ENCODE measurements around the gene ATXN7L1.

Gene ATXN7L1

DNA sequence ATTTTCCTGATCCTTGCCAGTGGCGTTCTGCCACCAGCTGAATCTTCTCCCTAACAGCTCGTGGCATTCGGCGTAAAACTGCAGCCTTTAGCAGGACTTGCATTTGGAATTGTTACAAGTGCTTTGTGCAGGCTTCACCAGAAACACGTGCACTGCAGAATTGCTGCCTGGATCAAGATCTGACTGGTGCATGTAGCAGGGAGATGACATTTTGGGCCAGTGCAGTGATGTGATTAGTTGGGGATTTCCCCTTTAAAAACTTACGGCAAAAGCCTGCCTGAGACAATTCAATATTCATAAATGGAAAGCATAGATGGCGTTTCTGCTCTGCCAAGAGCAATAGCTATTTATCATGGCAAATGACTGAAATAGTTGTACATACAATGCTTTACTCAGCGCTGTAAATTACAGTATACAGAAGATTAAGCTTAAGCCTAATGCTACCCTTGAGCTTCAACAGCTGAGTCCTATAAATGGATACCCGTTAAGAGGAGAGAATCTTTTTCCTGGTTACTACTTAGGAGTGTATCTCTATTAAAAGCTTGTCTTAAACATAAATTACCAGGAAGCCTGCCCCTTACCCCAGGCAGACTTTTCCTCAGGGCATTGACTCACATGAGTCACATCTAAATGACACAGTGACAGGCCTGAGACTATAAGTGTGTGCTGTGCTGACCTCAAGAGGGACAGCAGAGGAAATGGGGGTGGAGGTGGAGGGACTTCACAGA lies 106.3 kb downstream of the ATXN7L1 start:
- TF ChIP-seq REST (IDR thresholded peaks at IDR 0.05; ENCODE audit: low read depth) (no peak), ZBTB7A (IDR thresholded peaks at IDR 0.05; ENCODE audit: low read depth) (no peak), TAF1 (IDR thresholded peaks at IDR 0.05; ENCODE audit: low read depth) (no peak), EGR1 (IDR thresholded peaks at IDR 0.05) (no peak), YY1 (IDR thresholded peaks at IDR 0.05; ENCODE audit: low read depth) (no peak), CREB1 (IDR thresholded peaks at IDR 0.05; ENCODE audit: low read depth) (no peak), NFIC (IDR thresholded peaks at IDR 0.05) (no peak), CEBPB (IDR thresholded peaks at IDR 0.05) (no peak), EP300 (IDR thresholded peaks at IDR 0.05; ENCODE audit: borderline replicate concordance) (no peak), RAD21 (IDR thresholded peaks at IDR 0.05; ENCODE audit: low read depth) (no peak), MAX (IDR thresholded peaks at IDR 0.05) (no peak), TEAD4 (IDR thresholded peaks at IDR 0.05) (no peak), TCF12 (IDR thresholded peaks at IDR 0.05; ENCODE audit: low read depth) (no peak), FOXM1 (IDR thresholded peaks at IDR 0.05; ENCODE audit: borderline replicate concordance, low read depth) (no peak)
- TF ChIP-seq, protein P1, sequence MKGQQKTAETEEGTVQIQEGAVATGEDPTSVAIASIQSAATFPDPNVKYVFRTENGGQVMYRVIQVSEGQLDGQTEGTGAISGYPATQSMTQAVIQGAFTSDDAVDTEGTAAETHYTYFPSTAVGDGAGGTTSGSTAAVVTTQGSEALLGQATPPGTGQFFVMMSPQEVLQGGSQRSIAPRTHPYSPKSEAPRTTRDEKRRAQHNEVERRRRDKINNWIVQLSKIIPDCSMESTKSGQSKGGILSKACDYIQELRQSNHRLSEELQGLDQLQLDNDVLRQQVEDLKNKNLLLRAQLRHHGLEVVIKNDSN (IDR thresholded peaks at IDR 0.05) = no peak

DNA sequence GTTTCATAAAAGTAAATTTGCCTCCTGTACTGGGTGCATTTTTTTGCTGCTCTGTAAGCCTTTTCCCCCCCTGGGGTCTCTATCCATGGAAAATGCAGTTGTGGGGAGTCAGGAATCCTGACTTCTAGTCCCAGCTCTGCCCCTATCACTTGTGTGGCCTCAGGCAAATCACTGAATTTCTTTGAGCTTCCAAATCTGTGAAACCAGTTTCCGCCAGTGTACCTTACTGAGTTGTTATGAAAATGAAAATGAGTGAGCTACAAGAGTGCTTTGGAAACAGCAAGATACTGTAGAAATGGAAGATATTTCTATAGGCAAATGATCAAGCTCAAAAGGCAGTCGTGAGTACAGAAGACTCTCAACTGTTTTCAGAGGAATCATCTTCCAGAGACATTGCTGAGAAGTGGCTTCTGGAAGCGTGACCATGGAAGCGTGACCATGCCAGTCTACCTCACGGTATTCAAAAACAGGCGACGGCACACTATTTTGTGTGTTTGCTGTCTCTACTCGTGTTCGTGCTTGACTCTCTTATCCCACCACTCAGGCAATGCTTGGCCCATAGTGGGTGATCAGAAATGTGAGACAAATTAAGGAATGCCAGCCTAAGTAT lies 107.4 kb downstream of the ATXN7L1 start:
- TF ChIP-seq RAD21 (IDR thresholded peaks at IDR 0.05; ENCODE audit: low read depth) = no peak
- TF ChIP-seq TEAD4 (IDR thresholded peaks at IDR 0.05) = no peak
- TF ChIP-seq FOXM1 (IDR thresholded peaks at IDR 0.05; ENCODE audit: borderline replicate concordance, low read depth) = no peak
- no peak for TF ChIP-seq MAX (IDR thresholded peaks at IDR 0.05)
- TF ChIP-seq CREB1 (IDR thresholded peaks at IDR 0.05; ENCODE audit: low read depth) = no peak
- no peak for TF ChIP-seq NFIC (IDR thresholded peaks at IDR 0.05)
- TF ChIP-seq CEBPB (IDR thresholded peaks at IDR 0.05) = no peak
- TF ChIP-seq, protein P1 (IDR thresholded peaks at IDR 0.05) = no peak
- no peak for TF ChIP-seq REST (IDR thresholded peaks at IDR 0.05; ENCODE audit: low read depth)
- no peak for TF ChIP-seq TAF1 (IDR thresholded peaks at IDR 0.05; ENCODE audit: low read depth)
- TF ChIP-seq TCF12 (IDR thresholded peaks at IDR 0.05; ENCODE audit: low read depth) = no peak
- no peak for TF ChIP-seq ZBTB7A (IDR thresholded peaks at IDR 0.05; ENCODE audit: low read depth)

GRCh38 chr7:105768117-105768516 lies 108.3 kb downstream of the ATXN7L1 start:
- TF ChIP-seq TCF12 (IDR thresholded peaks at IDR 0.05; ENCODE audit: low read depth) (no peak), RAD21 (IDR thresholded peaks at IDR 0.05; ENCODE audit: low read depth) (no peak), MAX (IDR thresholded peaks at IDR 0.05) (no peak), ZBTB7A (IDR thresholded peaks at IDR 0.05; ENCODE audit: low read depth) (no peak), YY1 (IDR thresholded peaks at IDR 0.05; ENCODE audit: low read depth) (no peak), EP300 (IDR thresholded peaks at IDR 0.05; ENCODE audit: borderline replicate concordance) (no peak), EGR1 (IDR thresholded peaks at IDR 0.05) (no peak), TAF1 (IDR thresholded peaks at IDR 0.05; ENCODE audit: low read depth) (no peak), CREB1 (IDR thresholded peaks at IDR 0.05; ENCODE audit: low read depth) (no peak), TEAD4 (IDR thresholded peaks at IDR 0.05) (no peak), FOXM1 (IDR thresholded peaks at IDR 0.05; ENCODE audit: borderline replicate concordance, low read depth) (no peak), CEBPB (IDR thresholded peaks at IDR 0.05) (no peak), REST (IDR thresholded peaks at IDR 0.05; ENCODE audit: low read depth) (no peak), NFIC (IDR thresholded peaks at IDR 0.05) (no peak)
- TF ChIP-seq, protein P1 (IDR thresholded peaks at IDR 0.05) = no peak

Data from Ishikawa (cell line).